Neural cell (in vitro differentiated cells): Measurements from ENCODE around the gene PLK2. TPM values are rescaled to one million over a fixed set of nuclear protein-coding genes. Genes with fewer than 3 reads are reported as not detected.

Experiments
- H2AFZ ChIP-seq: fragments of 200-600, 300-800 bp; sonication (generic), shearing (Covaris generic); 2 replicates; pipeline ENCODE4 v1.6.0; 2014; ENCODE audit warnings: low read depth, mild to moderate bottlenecking, antibody characterized with exemption, low read length, moderate library complexity
- H3F3A ChIP-seq: fragments of 200-600 bp; shearing (Covaris generic); 2 replicates; pipeline ENCODE4 v1.6.1; 2016; ENCODE audit warnings: mild to moderate bottlenecking, moderate library complexity, mixed read lengths, antibody characterized with exemption, low read length; ENCODE audit not compliant: insufficient read depth, poor library complexity, severe bottlenecking
- H3K27ac ChIP-seq: fragments of 200-600, 300-800 bp; sonication (generic), shearing (Covaris generic); 2 replicates; pipeline ENCODE4 v1.5.1; 2014; ENCODE audit warnings: mild to moderate bottlenecking, low read length, moderate library complexity
- H3K27me3 ChIP-seq: fragments of 300-800, 200-600 bp; sonication (generic), shearing (Covaris generic); 2 replicates; pipeline ENCODE4 v1.6.0; 2014; ENCODE audit warnings: mild to moderate bottlenecking, low read depth, low read length, moderate library complexity; ENCODE audit not compliant: insufficient read depth
- H3K36me3 ChIP-seq: fragments of 300-800, 200-600 bp; sonication (generic), shearing (Covaris generic); 2 replicates; pipeline ENCODE4 v1.5.1; 2014; ENCODE audit warnings: mild to moderate bottlenecking, antibody characterized with exemption, low read length, moderate library complexity; ENCODE audit not compliant: insufficient read depth
- H3K4me2 ChIP-seq: fragments of 300-800, 200-600 bp; sonication (generic), shearing (Covaris generic); 2 replicates; pipeline ENCODE4 v1.6.0; 2014; ENCODE audit warnings: mild to moderate bottlenecking, low read length
- H3K4me3 ChIP-seq: fragments of 300-800, 200-600 bp; sonication (generic), shearing (Covaris generic); 2 replicates; pipeline ENCODE4 v1.5.1; 2014; ENCODE audit warnings: mild to moderate bottlenecking, low read length, moderate library complexity
- H3K79me2 ChIP-seq: fragments of 200-600 bp; shearing (Covaris generic); replicated peaks from 2 replicates; pipeline ENCODE4 v1.6.0; 2014; ENCODE audit warnings: mild to moderate bottlenecking, low read length, moderate library complexity; ENCODE audit not compliant: insufficient read depth
- H3K9ac ChIP-seq: fragments of 300-800, 200-600 bp; sonication (generic), shearing (Covaris generic); 2 replicates; pipeline ENCODE4 v1.6.1; 2016; ENCODE audit warnings: mild to moderate bottlenecking, low read length, mixed read lengths
- H3K9me2 ChIP-seq: fragments of 200-600 bp; shearing (Covaris generic); 2 replicates; pipeline ENCODE4 v1.6.1; 2016; ENCODE audit warnings: mild to moderate bottlenecking, low read length, mixed read lengths; ENCODE audit not compliant: insufficient read depth
- H3K9me3 ChIP-seq: fragments of 200-600, 300-800 bp; sonication (generic), shearing (Covaris generic); 2 replicates; pipeline ENCODE4 v1.6.1; 2016; ENCODE audit warnings: mild to moderate bottlenecking, mixed run types, low read length, moderate library complexity, mixed read lengths
- H4K20me1 ChIP-seq: fragments of 200-600 bp; shearing (Covaris generic); 2 replicates; pipeline ENCODE4 v1.6.1; 2016; ENCODE audit warnings: mild to moderate bottlenecking, mixed run types; ENCODE audit not compliant: insufficient read depth
- EP300 ChIP-seq: fragments of 450-650 bp; conservative IDR thresholded peaks from 2 replicates; pipeline ENCODE4 v1.6.1; 2014; ENCODE audit warnings: antibody characterized with exemption, mild to moderate bottlenecking, moderate library complexity; ENCODE audit not compliant: poor library complexity, severe bottlenecking
- EZH2 ChIP-seq: fragments of 200-600, 300-800 bp; shearing (Covaris generic), sonication (generic); IDR thresholded peaks from 2 replicates; pipeline ENCODE4 v1.6.1; 2014; ENCODE audit warnings: antibody characterized with exemption, low read length, borderline replicate concordance, mild to moderate bottlenecking; ENCODE audit not compliant: insufficient read depth, poor library complexity, severe bottlenecking
- MXI1 ChIP-seq: fragments of 450-650 bp; conservative IDR thresholded peaks from 2 replicates; pipeline ENCODE4 v1.6.1; 2014; ENCODE audit warnings: antibody characterized with exemption, mild to moderate bottlenecking; ENCODE audit not compliant: poor library complexity, severe bottlenecking
- POLR2AphosphoS5 ChIP-seq: IDR thresholded peaks from 2 replicates; pipeline ENCODE4 v1.6.1; 2012
- RAD21 ChIP-seq: fragments of 450-650 bp; conservative IDR thresholded peaks from 2 replicates; pipeline ENCODE4 v1.6.1; 2014; ENCODE audit warnings: antibody characterized with exemption, mild to moderate bottlenecking, moderate library complexity
- REST ChIP-seq: IDR thresholded peaks from 2 replicates; pipeline ENCODE4 v1.6.1; 2012; ENCODE audit warnings: borderline replicate concordance
- SMC3 ChIP-seq: fragments of 450-650 bp; conservative IDR thresholded peaks from 2 replicates; pipeline ENCODE4 v1.6.1; 2014; ENCODE audit warnings: antibody characterized with exemption, mild to moderate bottlenecking, moderate library complexity; ENCODE audit not compliant: poor library complexity
- TAF1 ChIP-seq: IDR thresholded peaks from 2 replicates; pipeline ENCODE4 v1.6.1; 2012; ENCODE audit warnings: low read depth
- polyA plus RNA-seq: library from polyadenylated mRNA; depleted of rRNA; stranded (reverse); fragments of >200 nt; gene quantifications from 2 replicates; pipeline ENCODE4 v1.2.3, GENCODE V29; 2014
- TF ChIP-seq, protein P1 (sequence below): fragments of 450-650 bp; IDR thresholded peaks from 2 replicates; pipeline ENCODE4 v1.5.1; 2014; ENCODE audit warnings: antibody characterized with exemption, mild to moderate bottlenecking, moderate library complexity; ENCODE audit not compliant: poor library complexity, severe bottlenecking

Gene PLK2
- polyA plus RNA-seq, 1 donor from 2014 or later: 309 TPM

DNA sequence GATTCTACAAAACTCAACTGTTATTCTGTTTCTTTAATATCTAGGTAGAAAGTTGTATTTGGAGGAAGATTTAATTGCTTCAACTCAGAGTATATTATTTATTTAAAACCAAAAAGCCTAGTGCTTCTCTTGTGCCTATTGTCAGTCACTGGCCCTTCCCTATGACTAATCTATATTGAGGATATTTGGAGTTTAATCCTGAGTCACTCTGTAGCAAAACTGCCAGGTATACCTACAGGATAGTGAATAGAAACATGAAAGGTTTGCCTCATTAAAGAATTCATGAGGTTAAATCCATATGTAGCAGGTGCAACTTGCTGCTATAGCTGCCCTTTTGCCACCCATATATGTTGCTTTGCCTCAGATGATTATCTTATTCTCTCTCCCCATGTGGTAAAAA, 15.1 kb downstream of the PLK2 start:
- Histone ChIP-seq H3K27me3 (no peaks in the 10 kb centered on the region), H2AFZ (no peak overlapping the region), H3K9ac (no peak overlapping the region), H3K4me2 (no peak overlapping the region), H3K27ac (no peak overlapping the region), H3F3A (no peaks in the 10 kb centered on the region), H3K9me2 (no peaks in the 10 kb centered on the region), H3K79me2 (no peaks in the 10 kb centered on the region), H4K20me1 (no peaks in the 10 kb centered on the region), H3K4me3 (no peak overlapping the region), H3K9me3 (no peaks in the 10 kb centered on the region), H3K36me3 (no peaks in the 10 kb centered on the region)
- TF ChIP-seq EZH2 (no peak), TAF1 (no peak), SMC3 (no peak), POLR2AphosphoS5 (no peak)
- TF ChIP-seq, protein P1, sequence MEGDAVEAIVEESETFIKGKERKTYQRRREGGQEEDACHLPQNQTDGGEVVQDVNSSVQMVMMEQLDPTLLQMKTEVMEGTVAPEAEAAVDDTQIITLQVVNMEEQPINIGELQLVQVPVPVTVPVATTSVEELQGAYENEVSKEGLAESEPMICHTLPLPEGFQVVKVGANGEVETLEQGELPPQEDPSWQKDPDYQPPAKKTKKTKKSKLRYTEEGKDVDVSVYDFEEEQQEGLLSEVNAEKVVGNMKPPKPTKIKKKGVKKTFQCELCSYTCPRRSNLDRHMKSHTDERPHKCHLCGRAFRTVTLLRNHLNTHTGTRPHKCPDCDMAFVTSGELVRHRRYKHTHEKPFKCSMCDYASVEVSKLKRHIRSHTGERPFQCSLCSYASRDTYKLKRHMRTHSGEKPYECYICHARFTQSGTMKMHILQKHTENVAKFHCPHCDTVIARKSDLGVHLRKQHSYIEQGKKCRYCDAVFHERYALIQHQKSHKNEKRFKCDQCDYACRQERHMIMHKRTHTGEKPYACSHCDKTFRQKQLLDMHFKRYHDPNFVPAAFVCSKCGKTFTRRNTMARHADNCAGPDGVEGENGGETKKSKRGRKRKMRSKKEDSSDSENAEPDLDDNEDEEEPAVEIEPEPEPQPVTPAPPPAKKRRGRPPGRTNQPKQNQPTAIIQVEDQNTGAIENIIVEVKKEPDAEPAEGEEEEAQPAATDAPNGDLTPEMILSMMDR: no peak

DNA sequence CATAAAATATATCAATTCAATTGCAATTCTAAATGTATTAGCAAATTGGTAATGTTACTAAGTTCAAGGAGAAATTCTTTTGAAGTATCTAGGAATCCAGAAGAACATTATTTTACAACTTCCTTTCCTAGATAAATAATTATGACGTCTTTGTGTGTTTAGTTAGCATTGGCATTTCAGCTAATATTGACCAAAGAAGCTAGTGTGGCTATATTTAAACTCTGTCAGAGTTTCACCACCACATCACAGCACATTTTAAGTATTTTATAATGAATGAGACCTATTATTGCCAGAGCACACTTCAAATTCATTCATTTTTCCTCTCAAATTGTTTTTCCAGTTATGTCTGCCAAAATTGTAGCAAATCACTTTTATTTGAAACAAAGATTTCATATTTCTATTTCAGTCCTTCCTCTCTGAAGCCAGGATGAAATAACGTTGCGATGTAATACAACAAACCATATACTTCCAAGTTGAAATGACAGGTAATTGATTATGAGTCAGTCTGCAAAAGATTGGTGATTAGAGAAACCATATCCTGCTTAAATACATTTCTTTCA, 18.9 kb downstream of the PLK2 start:
- Histone ChIP-seq H4K20me1 (no peaks in the 10 kb centered on the region), H3K79me2 (no peaks in the 10 kb centered on the region), H3K36me3 (no peaks in the 10 kb centered on the region), H3K4me2 (no peak overlapping the region), H3K9ac (no peak overlapping the region), H3K4me3 (no peak overlapping the region), H3F3A (no peaks in the 10 kb centered on the region), H3K9me3 (no peaks in the 10 kb centered on the region), H2AFZ (no peak overlapping the region), H3K27ac (no peak overlapping the region), H3K27me3 (no peaks in the 10 kb centered on the region), H3K9me2 (no peaks in the 10 kb centered on the region)
- TF ChIP-seq RAD21: no peak
- TF ChIP-seq MXI1: no peak
- TF ChIP-seq SMC3: no peak
- TF ChIP-seq EZH2: no peak
- no peak for TF ChIP-seq REST
- TF ChIP-seq, protein P1: no peak
- no peak for TF ChIP-seq TAF1
- TF ChIP-seq POLR2AphosphoS5: no peak
- TF ChIP-seq EP300: no peak
